ENCODE measurements around the gene NEURL1.
"Not testable (repeated sequence)": the region's sequence is repeated elsewhere in the genome, so short reads cannot be mapped to it uniquely, and the experiment has no call there.

Gene NEURL1

GRCh38 chr10:103463499-103463898 lies 30.0 kb upstream of the NEURL1 start:
- DNase-seq, result no peak

GRCh38 chr10:103465411-103466179 lies 27.9 kb upstream of the NEURL1 start:
- no peak for DNase-seq

GRCh38 chr10:103466734-103467133 lies 26.8 kb upstream of the NEURL1 start:
- DNase-seq, result no peak

DNA sequence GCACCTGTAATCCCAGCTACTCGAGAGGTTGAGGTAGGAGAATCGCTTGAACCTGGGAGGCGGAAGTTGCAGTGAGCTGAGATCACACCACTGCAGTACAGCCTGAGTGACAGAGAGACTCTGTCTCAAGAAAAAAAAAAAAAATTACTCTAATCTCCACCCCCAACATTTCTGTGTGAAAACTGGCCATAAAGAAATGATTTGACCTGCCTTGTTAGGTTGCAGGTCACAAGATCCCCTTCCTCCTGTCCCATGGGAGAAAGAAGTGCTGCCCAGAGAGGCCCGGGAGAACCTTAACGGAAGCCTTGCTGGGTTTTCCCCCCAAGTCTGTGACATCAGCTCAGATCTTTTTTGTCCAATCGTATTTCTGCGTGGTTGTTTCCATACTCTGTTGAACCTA lies 26.1 kb upstream of the NEURL1 start:
- DNase-seq, result no peak

DNA sequence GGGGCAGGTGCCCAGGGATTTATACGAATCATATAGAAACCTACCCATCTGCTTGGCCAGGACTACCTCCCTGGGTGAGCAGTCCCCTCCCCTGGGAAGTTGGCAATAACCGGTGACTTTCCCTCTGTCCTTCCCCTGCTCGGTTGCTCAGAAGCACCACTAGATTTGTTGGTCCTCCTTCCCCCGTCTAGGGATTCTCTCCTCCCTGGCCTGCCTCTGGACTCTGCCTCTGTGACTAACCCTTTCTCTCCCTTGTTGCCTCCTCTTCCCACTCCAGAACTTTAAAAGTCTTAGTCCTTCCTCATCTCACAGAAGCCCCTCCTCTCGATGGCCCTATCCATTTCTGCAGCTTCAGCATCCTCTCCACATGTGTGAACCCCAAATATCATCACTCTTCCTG lies 24.3 kb upstream of the NEURL1 start:
- DNase-seq, result no peak

DNA sequence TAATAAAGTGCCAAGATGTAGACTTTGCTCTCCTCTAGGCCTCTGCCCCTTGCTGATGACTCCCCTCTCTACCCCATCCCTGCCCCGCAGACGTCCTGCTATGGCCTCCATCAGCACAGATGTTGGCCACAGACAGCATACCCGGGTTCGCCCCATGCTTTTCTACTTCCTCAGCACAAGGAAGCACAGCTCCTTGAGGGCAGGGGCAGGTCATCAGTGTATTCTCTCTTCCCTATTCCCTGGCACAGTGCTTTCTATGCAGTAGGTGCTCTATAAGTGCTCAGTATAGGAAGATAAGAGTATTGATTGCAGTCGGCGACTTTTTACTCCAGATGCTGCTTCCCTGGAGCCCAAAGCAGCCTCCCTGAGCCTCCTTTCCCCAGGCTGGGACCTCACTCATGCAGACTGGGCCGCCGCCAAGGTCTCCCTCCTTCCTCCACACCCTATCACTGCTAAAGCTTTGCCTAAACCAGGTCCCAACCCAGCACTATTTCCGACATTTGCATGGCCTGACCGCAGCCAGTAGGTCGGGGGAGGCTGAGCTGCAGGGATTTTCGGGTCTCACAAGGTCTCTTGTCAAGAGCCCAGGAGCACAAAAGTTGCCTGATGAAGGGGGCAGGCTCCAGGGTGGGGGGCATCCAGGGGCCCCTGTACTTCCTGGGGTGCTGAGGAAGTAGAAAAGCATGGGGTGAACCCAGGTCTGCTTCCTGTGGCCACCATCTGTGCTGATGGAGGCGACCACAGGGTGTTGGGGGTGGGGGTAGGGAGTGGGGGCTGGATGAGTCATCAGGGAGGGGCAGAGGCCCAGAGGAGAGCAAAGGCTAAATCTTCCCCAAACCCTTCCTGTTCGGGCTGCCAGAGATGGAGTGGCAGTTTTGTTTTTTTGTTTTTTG lies 22.5 kb upstream of the NEURL1 start:
- peak; percentile 83 for DNase-seq

GRCh38 chr10:103472005-103472404 lies 21.5 kb upstream of the NEURL1 start:
- no peak for DNase-seq

DNA sequence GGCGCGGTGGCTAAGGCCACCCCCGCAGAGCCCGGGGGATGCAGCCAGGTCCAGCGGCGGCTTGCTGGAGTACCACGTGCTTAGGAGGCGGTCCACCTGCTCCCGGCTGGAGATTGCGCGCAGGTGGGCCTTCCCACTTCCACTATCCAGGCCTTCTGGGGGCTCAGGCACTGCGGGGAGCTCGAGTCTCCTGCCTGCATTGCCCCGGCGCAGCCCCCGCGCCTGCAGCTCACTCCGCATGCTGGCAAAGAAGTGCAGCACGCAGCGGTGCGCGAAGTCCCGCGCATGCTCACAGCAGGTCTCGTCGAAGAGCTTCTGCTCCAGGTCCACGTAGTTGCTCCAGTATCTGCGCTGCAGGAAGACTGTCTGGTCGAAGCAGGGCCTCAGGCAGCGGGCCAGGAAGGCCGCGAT lies 20.2 kb upstream of the NEURL1 start:
- no peak for DNase-seq

DNA sequence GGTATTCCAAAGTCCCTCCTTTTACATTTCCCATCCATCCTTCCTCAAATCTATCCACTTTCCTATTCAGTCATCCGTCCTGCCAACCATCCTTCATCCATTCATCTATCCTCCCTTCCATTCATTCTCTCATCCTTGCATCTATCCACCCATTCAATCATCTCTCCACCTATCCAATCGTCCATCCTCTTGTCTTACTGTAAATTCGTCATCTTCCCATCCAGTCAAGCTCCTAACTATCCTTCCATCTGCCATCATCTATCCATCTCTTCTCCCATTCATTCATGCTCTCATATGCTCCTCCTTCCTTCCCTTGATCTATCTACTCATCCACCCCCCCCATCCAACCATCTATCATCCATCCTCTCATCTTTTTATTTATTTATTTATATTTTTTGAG lies 19.4 kb upstream of the NEURL1 start:
- no peak for DNase-seq

- DNase-seq, result no peak
Measured at GRCh38 chr10:103475437-103475836, 18.1 kb upstream of the NEURL1 start.

DNA sequence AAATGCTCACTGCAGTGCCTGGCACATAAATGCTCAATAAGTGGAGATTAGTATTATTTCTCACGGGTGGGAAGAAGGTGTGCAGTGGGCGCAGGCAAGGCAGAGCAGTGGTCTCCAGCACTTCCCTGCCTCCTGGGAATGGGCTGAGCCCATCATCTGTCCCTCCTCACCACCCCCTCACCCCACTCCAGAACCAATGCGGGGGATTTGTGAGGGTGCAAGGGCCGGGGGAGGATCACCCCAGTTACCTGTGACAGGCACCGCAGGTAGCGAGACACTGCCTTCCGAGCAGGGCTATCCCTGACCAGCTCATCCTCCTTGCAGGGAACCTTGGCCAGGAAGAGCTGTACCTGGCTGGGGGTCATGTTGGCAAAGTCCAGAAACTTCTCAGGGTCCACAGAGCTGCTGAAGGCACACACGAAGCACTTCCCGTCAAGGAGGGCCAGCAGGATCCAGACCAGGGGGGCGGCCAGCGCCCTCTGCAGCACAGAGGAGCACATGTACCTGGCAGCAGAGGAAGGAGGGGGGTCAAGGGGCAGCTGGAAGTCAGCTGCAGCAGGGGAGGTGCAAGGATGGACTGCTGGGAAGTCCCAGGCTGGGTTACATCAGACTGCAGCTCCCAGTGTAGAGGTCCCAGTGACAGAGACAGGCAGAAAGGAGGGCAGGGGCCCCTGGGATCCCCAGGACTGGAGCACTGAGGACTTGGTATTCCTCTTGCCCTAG lies 17.3 kb upstream of the NEURL1 start:
- DNase-seq, result peak; percentile 19

DNA sequence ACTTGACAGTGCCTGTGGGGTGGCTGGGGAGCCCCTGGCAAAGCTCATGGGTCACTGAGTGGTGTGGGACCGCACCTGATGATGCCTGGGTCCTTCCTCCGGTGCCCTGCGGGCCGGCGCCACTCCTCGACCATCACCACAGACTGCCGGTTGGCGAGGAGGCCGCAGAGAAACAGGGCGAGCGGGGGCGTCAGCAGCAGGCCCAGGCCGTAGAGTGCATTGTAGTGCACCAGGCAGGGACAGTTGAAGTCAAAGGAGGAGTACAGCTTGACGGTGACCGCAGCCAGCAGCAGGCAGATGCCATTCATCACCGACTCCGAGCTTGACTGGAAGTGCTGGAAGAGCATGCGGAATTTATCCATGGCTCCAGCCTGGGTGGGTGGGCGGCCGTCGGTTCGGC lies 14.8 kb upstream of the NEURL1 start:
- DNase-seq, result no peak

DNA sequence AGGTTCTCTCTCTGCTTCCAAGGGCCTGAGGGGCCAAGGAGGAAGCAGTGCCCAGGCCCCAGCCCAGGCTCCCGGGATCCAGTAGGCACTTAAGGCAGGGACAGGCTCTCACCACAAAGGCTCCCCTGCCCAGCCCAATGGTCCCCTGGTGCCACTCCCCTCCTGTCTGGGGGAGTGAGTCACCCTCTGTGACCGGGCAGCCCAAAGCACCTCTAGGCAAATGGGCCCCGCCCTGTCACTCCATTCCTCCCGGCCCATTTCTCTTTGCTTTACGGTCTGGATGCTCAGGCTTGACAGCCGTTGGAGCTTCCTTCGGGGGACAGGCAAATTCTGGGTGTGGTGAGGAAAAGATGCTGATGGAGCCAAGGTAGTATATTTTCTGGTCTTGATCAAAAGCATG lies 14.4 kb upstream of the NEURL1 start, which contains the start of gene CALHM3:
TSS of gene CALHM3 (minus strand) at position 106 of the 400 bp plus-strand sequence. CDS start 208 bp downstream, outside the sequence.
- DNase-seq, result no peak

DNA sequence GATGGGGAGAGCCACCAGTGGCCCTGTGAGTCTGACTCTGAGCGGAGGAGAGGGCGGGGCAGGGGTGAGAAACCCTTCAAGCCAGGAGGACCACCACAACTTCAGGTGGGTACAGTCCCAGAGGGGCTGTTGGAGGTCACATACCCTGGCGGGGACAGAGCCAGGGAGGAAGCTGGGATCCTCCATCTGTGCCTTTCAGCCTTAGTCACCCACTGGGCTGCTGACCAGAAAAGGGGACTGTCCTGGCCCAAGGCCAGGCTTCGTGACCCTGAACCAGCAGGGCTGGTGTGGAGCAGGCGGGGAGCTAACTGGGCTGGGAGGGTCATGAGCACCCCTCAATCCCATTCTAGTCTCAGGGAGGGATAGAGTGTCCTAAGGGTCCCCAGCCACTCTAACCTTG lies 13.0 kb upstream of the NEURL1 start:
- no peak for DNase-seq

DNA sequence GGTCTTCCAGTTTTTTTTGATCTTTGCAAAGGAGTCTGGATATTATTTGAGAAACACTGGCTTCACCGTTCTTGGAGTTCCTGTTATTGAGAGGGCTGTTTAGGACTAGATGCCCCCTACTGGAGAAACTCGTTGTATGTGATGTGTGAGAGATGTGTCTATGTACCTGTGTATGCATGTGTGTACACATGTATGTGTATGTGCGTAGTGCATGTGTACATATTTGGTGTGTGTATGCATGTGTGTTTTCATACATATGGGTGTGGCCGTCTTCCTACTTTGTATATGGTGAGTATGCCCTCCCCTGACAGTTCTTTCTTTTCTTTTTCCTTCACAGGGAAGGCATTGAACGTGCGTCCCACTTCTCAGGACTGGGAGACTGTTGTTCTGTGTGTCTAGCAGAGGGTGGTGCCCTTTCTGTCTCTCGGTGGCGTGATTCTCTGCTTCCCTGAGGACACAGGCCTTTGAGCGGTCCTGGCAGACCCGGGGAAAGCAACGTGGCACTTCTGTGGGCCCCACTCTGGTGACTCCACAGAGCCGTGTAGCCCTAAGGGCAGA lies 11.5 kb upstream of the NEURL1 start:
- peak; percentile 54 for DNase-seq

GRCh38 chr10:103486635-103487409 lies 6.7 kb upstream of the NEURL1 start:
- not testable (repeated sequence) for DNase-seq

DNA sequence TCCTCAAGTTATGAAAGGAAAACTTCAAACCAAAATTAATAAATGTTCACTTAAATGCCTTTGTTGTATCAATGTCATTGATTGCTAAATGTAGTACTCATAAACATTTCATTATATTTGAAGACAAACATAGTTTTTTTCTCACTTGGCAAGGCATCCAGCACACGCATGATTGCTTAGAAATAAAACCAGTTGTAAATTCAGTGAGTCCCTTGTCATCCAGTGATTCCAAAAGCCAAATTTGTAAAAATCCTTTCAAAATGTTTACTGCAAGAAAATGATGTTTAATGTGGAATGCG lies 6.1 kb upstream of the NEURL1 start:
- no peak for DNase-seq

DNA sequence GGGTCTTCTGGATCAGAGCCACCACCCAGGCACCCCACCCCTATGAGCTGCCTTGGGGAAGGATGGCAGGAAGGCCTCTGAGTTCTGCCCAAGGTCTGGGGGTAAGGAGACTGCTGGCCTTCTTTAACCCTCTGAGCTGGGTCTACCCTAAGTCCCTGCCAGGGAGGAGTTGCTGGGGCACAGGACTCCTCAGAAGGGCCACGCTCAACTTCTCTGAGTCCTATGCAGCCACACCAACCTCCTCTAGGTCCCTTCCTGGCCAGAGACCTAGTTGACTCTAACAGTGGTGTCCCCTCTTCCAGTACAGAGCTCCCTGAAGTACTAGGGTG lies 2.6 kb upstream of the NEURL1 start:
- DNase-seq, result no peak

- no peak for DNase-seq
Measured at GRCh38 chr10:103491729-103492364, 1.7 kb upstream of the NEURL1 start.

DNA sequence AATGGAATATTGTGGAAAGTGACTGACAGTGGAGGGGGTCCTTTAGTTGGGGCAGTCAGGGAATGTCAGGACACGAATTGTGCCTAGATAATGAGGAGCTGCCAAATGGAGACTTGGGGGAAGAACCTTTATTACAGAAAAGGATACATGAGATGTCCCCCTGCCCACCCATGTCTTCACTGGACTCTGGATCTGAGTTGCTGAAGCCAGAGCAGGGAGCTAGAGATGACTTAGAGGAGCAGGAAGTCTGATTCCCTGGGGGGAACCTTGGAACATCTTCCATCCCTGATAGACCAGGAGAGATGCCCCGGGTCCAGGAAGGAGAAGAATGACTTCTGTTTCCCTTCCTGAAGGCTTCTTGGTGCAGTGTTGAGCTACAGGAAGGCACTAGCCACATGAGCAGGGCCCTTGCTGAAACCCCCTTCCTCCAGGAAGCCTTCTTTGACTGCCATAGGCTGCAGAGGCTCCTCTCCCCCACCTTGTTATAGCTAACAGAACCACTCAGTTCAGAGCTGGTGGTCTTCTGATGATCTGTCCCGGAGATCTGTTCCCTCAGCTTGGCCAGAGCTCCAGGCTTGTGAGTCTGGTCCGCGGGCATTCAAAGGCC lies 747 bp upstream of the NEURL1 start:
- no peak for DNase-seq

Measured in CD4-positive, alpha-beta T cell treated with Interleukin-17A for 4 hours (primary cell).